Common myeloid progenitor, CD34-positive (primary cell): ENCODE results near the gene NR2C2AP.
"Not testable (repeated sequence)": the region's sequence is repeated elsewhere in the genome, so short reads cannot be mapped to it uniquely, and the experiment has no call there.

ENCODE experiments used
- CTCF ChIA-PET: fragments of 350-600 bp; sonication (Branson Sonifier 250); formaldehyde crosslinking; loops from one replicate; lab custom pipeline; 2021; ENCODE audit warnings: antibody characterized with exemption; lab: Charles Lee
- POLR2A ChIA-PET: fragments of 350-600 bp; sonication (Branson Sonifier 250); formaldehyde crosslinking; loops from one replicate; lab custom pipeline; 2021; ENCODE audit warnings: antibody characterized with exemption; lab: Charles Lee
- DNase-seq, 3 donors: peaks; one replicate each; pipeline versions ENCODE4 v3.0.0 to v3.0.0-alpha.2; 2013
- H3K27ac ChIP-seq, 2 experiments: 1 replicate in 1 of 2; 2 replicates in 1 of 2; pipeline ENCODE4 v1.7.0; 2013; ENCODE audit warnings: inconsistent platforms in 2 of 2, low read length in 2 of 2, mild to moderate bottlenecking in 2 of 2, low read depth in 1 of 2, moderate library complexity in 1 of 2; ENCODE audit not compliant: severe bottlenecking in 2 of 2, insufficient read depth in 1 of 2, poor library complexity in 1 of 2
- H3K27me3 ChIP-seq, 5 experiments: replicated peaks in 2 of 5; 1 replicate in 3 of 5; 2 replicates in 2 of 5; pipeline versions ENCODE4 v1.6.1 to v1.7.0; 2013; ENCODE audit warnings: low read length in 4 of 5, mild to moderate bottlenecking in 2 of 5, moderate library complexity in 2 of 5, inconsistent platforms in 1 of 5; ENCODE audit not compliant: insufficient read depth in 5 of 5, control insufficient read depth in 4 of 5
- H3K36me3 ChIP-seq, 4 experiments: 1 replicate in 2 of 4; 2 replicates in 2 of 4; pipeline versions ENCODE4 v1.6.1 to v1.7.0; 2013; ENCODE audit warnings: low read length in 3 of 4, control low read depth in 1 of 4, mild to moderate bottlenecking in 1 of 4; ENCODE audit not compliant: control insufficient read depth in 4 of 4, insufficient read depth in 4 of 4
- H3K4me1 ChIP-seq, 4 experiments: 1 replicate in 3 of 4; 2 replicates in 1 of 4; pipeline versions ENCODE4 v1.6.1 to v1.7.1; 2013; ENCODE audit warnings: low read length in 3 of 4, mild to moderate bottlenecking in 3 of 4, control low read depth in 1 of 4, inconsistent platforms in 1 of 4, moderate library complexity in 1 of 4; ENCODE audit not compliant: control insufficient read depth in 4 of 4, insufficient read depth in 4 of 4; ENCODE audit errors: control extremely low read depth in 1 of 4
- H3K4me3 ChIP-seq, 7 experiments: 1 replicate in 4 of 7; 2 replicates in 3 of 7; pipeline versions ENCODE4 v1.5.1 to v1.7.0; 2013; ENCODE audit warnings: mild to moderate bottlenecking in 7 of 7, low read length in 6 of 7, moderate library complexity in 6 of 7, inconsistent platforms in 2 of 7, low read depth in 2 of 7, control low read depth in 1 of 7; ENCODE audit not compliant: insufficient read depth in 4 of 7, control insufficient read depth in 1 of 7; ENCODE audit errors: extremely low read depth in 1 of 7
- H3K9me3 ChIP-seq, 5 experiments: 1 replicate in 4 of 5; 2 replicates in 1 of 5; pipeline versions ENCODE4 v1.6.1 to v1.7.1; 2013; ENCODE audit warnings: low read length in 4 of 5, mild to moderate bottlenecking in 2 of 5, inconsistent platforms in 1 of 5, low read depth in 1 of 5, moderate library complexity in 1 of 5; ENCODE audit not compliant: control insufficient read depth in 4 of 5, insufficient read depth in 2 of 5; ENCODE audit errors: control extremely low read depth in 1 of 5
- WGBS: methylation state at CpG from one replicate; pipeline ENCODE4 v1.1.5; 2013; ENCODE audit not compliant: insufficient coverage; 5-methylcytosine and 5-hydroxymethylcytosine counted together

NR2C2AP gene

DNA sequence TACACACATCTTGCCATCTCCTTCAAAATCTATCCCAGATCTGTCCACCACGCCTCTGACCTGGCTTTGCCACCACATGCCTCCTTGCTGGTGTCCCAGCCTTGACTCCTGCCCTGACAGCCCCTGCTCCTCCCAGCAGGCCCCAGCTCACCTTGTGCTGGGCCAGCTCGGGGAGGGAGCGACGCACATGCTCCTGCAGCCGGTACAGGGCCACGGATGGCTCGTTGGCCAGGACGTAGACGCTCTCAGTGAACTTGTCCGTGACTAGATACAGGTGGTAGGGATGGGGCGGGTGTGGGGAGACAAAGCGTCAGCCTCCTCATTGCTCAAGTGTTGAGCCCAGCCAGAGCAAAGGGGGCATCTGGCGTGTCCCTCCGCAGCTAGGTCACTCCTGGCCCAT, 16.5 kb downstream of the NR2C2AP start:
- 92% methylated on average over 14 of the region's 14 CpGs for WGBS
- peaks cover 7 to 18% (median 13%) of the 10 kb centered on the region in 4 experiments for H3K4me1 ChIP-seq
- DNase-seq: no peak
- peaks cover 0 to 27% (median 20%) of the 10 kb centered on the region in 4 experiments for H3K36me3 ChIP-seq
- H3K27ac ChIP-seq: no peak overlapping the region
- CTCF ChIA-PET: interaction anchor here (1.0 to 6.9 kb wide), 2 partner anchors 12 to 304 kb away, joined by 3 to 39 read pairs; no protein-coding TSS in a partner anchor
- POLR2A ChIA-PET: no interaction called here
- no peak overlapping the region for H3K4me3 ChIP-seq
- peaks cover 0 to 13% (median 2%) of the 10 kb centered on the region in 5 experiments for H3K9me3 ChIP-seq
- no peaks in the 10 kb centered on the region for H3K27me3 ChIP-seq

DNA sequence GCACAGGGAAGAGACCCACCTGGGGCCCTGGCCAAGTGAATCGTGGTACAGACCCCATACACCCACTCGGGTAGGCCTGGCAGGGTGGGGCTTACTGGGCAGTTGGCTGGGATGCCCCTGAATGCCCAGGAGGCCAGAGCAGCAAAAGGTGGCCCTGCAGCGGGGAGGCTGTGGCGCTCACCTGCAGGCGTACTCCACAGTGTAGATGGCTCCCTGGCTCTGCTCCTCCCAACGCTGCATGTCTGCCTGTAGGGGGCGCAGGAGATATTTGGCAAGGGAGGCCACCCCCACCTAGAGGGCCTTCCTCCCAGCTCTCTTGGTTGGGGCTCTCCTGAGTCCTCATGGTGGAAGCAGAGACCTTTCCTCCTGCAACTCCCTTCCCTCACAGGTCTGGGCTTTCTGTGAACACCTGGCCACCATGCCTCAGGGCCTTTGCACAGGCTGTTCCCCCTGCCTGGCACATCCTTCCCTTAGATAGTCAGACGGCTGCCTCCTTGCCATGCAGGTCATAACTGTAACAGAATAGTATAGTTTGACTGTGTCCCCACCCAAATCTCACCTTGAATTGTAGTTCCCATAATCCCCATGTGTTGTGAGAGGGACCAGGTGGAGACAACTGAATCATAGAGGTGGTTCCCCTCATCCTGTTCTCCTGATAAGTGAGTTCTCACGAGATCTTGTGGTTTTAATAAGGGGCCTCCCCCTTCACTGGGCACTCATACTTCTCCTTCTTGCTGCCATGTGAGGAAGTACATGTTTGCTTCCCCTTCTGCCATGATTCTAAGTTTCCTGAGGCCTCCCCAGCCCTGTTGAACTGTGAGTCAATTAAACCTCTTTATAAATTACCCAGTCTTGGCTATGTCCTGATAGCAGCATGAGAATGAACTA, 17.1 kb downstream of the NR2C2AP start:
- H3K9me3 ChIP-seq: peaks cover 0 to 13% (median 2%) of the 10 kb centered on the region in 5 experiments
- POLR2A ChIA-PET: no interaction called here
- H3K27me3 ChIP-seq: no peaks in the 10 kb centered on the region
- no peak overlapping the region for H3K27ac ChIP-seq
- H3K4me1 ChIP-seq: peaks cover 5 to 14% (median 10%) of the 10 kb centered on the region in 4 experiments
- H3K4me3 ChIP-seq: no peak overlapping the region
- CTCF ChIA-PET: interaction anchor here (0.6 to 6.9 kb wide), 3 partner anchors 9 to 305 kb away, joined by 3 to 39 read pairs (median 3); no protein-coding TSS in a partner anchor
- WGBS: 89% methylated on average over 8 of the region's 9 CpGs
- DNase-seq: peak; percentile 29 to 74 (median 63)
- H3K36me3 ChIP-seq: peaks cover 0 to 28% (median 26%) of the 10 kb centered on the region in 4 experiments

DNA sequence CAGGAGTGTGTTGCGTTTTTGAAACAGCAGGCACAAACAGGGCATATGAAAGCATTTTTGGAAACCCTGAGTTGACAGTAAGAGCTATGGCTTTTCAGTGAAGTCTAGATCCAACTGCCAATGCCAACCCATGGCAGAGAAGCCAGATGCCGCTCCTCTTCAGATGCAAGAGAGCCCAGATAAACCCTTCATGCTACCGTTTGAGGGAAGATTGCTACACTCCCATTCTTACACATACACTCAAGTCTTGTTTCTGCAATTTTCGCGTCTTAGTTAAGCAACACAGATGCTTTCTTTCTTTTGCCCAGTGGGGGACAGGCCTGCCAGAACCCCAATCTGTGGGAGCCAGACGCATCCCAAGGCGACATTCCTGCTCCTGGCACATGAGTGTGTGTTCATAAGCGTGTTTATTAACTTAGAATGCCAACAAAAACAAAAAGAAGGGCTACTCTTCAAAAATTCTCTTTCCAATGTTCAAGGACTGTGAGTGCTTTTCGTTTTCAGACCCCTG, 21.7 kb downstream of the NR2C2AP start:
- 98% methylated on average over 7 of the region's 9 CpGs for WGBS
- no peak overlapping the region for H3K27ac ChIP-seq
- CTCF ChIA-PET: no interaction called here

DNA sequence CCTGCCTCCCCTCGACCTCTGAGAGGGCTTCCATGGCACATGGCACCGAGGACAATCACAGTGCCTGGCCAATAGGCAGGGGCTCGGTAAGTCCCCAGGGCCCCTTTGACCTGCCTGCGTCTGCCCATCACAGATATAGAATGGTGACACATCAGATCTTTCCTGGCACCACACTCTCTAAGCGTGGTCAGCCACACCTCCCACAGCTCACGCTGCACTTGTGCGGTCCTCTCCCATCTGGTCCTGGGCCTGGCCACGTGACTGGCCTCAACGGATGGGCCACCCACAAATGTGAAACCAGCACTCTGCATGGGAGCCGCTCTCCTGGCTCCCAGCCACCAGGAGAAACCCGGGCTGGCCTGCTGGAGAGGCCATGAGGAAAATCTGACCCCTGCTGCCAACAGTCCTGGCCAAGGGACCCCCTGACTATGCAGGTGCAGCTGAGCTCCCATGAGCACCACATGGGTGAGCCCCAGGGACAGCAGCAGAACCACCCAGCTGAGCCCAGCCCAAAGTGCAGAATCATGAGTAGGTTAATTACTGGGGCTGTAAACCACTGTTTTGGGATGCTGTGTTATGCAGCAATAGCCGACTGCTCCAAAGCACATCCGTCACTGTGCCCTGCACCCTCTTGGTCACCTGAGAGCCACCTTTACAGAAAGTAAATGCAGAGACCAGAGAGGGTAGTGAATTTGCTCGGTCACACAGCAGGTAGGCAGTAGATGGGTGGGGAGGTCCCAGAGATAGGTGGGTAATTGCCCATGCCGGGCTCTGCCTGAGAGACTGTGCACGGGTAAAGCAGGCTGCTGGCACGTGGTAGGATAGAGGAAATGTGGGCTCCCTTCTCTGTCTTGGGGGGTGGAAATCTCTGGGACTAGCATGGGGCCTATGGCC, 23.4 kb downstream of the NR2C2AP start:
- WGBS: 94% methylated on average over 14 of the region's 17 CpGs
- Histone ChIP-seq H3K27ac (no peak overlapping the region), H3K9me3 (no peaks in the 10 kb centered on the region), H3K36me3 (peaks cover 0 to 49% (median 33%) of the 10 kb centered on the region in 4 experiments), H3K4me3 (no peak overlapping the region), H3K27me3 (no peaks in the 10 kb centered on the region), H3K4me1 (no peaks in the 10 kb centered on the region)
- CTCF ChIA-PET: no interaction called here
- POLR2A ChIA-PET: no interaction called here
- no peak for DNase-seq

More for the DNA sequence above, 21.7 kb downstream of the NR2C2AP start:
- peaks cover 0 to under 1% (median 0%) of the 10 kb centered on the region in 4 experiments for H3K4me1 ChIP-seq
- DNase-seq: no peak
- POLR2A ChIA-PET: no interaction called here
- no peaks in the 10 kb centered on the region for H3K27me3 ChIP-seq
- peaks cover 0 to 8% (median 0%) of the 10 kb centered on the region in 5 experiments for H3K9me3 ChIP-seq
- H3K36me3 ChIP-seq: peaks cover 0 to 49% (median 39%) of the 10 kb centered on the region in 4 experiments
- H3K4me3 ChIP-seq: no peak overlapping the region

DNA sequence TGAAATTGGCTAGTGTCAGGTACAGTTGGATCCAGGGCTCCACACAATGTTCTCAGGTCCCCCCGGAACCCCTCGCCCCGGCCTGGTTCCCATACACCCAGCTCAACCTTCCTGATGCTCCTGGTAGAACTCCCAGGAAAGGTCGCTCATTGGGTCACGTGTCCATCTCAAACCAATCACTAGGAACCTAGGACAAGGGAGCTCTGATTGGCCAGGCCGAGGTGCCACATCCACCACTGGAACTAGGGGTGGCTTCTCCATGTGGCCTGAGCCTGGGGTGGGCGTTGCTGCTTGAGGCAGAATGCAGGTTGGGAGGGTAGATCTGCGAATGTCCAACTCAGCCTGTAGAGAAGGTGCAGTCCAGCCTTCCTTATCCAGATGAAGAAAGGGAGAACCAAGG, 26.3 kb downstream of the NR2C2AP start:
- H3K27me3 ChIP-seq: no peaks in the 10 kb centered on the region
- no peaks in the 10 kb centered on the region for H3K9me3 ChIP-seq
- DNase-seq: no peak
- H3K27ac ChIP-seq: no peak overlapping the region
- peaks cover 0 to 4% (median 0%) of the 10 kb centered on the region in 4 experiments for H3K4me1 ChIP-seq
- POLR2A ChIA-PET: no interaction called here
- CTCF ChIA-PET: interaction anchor here (0.9 to 5.8 kb wide), 3 partner anchors 10 to 29 kb away, joined by 3 to 46 read pairs (median 39); no protein-coding TSS in a partner anchor
- 87% methylated on average over 8 of the region's 8 CpGs for WGBS
- peaks cover 0 to 40% (median 26%) of the 10 kb centered on the region in 4 experiments for H3K36me3 ChIP-seq
- no peak overlapping the region for H3K4me3 ChIP-seq

DNA sequence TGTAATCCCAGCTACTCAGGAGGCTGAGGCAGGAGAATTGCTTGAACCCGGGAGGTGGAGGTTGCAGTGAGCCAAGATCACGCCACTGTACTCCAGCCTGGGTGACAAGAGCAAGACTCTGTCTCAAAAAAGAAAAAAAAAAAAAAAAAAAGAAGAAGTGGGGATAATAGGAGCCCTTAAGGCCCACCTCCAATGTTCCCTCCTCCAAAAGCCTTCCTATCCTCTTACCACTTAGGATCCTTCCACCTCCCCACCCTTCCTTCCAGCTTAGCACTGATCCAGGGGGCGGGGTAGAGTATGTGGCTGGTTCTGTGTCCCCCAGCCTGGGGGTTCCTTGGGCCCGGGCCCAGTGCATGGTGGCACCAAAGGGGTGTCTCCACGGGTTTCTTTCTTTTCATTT, 30.0 kb downstream of the NR2C2AP start:
- CTCF ChIA-PET: interaction anchor here (0.7 to 5.8 kb wide), 6 partner anchors 9 to 30 kb away, joined by 3 to 46 read pairs (median 10); no protein-coding TSS in a partner anchor
- DNase-seq, H3K4me3 ChIP-seq, H3K27me3 ChIP-seq, H3K27ac ChIP-seq, POLR2A ChIA-PET, H3K9me3 ChIP-seq: not testable (repeated sequence)
- WGBS: 100% methylated on average over 3 of the region's 5 CpGs
- peaks cover 0 to 18% (median 10%) of the 10 kb centered on the region in 4 experiments for H3K4me1 ChIP-seq
- H3K36me3 ChIP-seq: peaks cover 0 to 14% (median 8%) of the 10 kb centered on the region in 4 experiments
